CD4-positive, alpha-beta T cell treated with Interleukin-15 for 1 hour (primary cell): ENCODE measurements around the gene HS3ST3B1.

Experiments used
- DNase-seq: peaks from one replicate; pipeline ENCODE4 v3.0.0-alpha.2; 2020

Gene HS3ST3B1

GRCh38 chr17:14300575-14301278 lies at the start of gene HS3ST3B1:
Gene HS3ST3B1, plus strand, starts transcription at chr17:14301081. Its CDS starts 438 bp downstream, at chr17:14301519.
- DNase-seq, result peak; percentile 99

GRCh38 chr17:14261406-14261805 lies 39.5 kb upstream of the HS3ST3B1 start:
- DNase-seq, result no peak

- no peak for DNase-seq
These were observed 32.6 kb upstream of the HS3ST3B1 start for GRCh38 chr17:14268264-14268663.

GRCh38 chr17:14269473-14269872 lies 31.4 kb upstream of the HS3ST3B1 start:
- DNase-seq, result no peak

GRCh38 chr17:14270508-14270907 lies 30.4 kb upstream of the HS3ST3B1 start:
- DNase-seq, result no peak

- DNase-seq, result no peak
These were observed 24.2 kb upstream of the HS3ST3B1 start for GRCh38 chr17:14276535-14277250.

- DNase-seq, result no peak
These were observed 19.4 kb upstream of the HS3ST3B1 start for GRCh38 chr17:14281530-14281929.

GRCh38 chr17:14282726-14283125 lies 18.2 kb upstream of the HS3ST3B1 start:
- no peak for DNase-seq

GRCh38 chr17:14289162-14289561 lies 11.7 kb upstream of the HS3ST3B1 start:
- DNase-seq, result no peak

GRCh38 chr17:14294876-14295275 lies 6.0 kb upstream of the HS3ST3B1 start:
- no peak for DNase-seq

GRCh38 chr17:14295676-14296075 lies 5.2 kb upstream of the HS3ST3B1 start:
- DNase-seq, result no peak

GRCh38 chr17:14296166-14296910 lies 4.5 kb upstream of the HS3ST3B1 start:
- no peak for DNase-seq

GRCh38 chr17:14297161-14297851 lies 3.6 kb upstream of the HS3ST3B1 start:
- DNase-seq, result no peak

GRCh38 chr17:14298221-14298946 lies 2.5 kb upstream of the HS3ST3B1 start:
- no peak for DNase-seq

GRCh38 chr17:14298947-14299279 lies 2.0 kb upstream of the HS3ST3B1 start:
- no peak for DNase-seq

- DNase-seq, result no peak
These were observed 1.4 kb upstream of the HS3ST3B1 start for GRCh38 chr17:14299280-14300141.

- DNase-seq, result no peak
These were observed 604 bp downstream of the HS3ST3B1 start for GRCh38 chr17:14301279-14302090.

- peak; percentile 65 for DNase-seq
These were observed 1.2 kb downstream of the HS3ST3B1 start for GRCh38 chr17:14302091-14302430.

- peak; percentile 79 for DNase-seq
These were observed 1.7 kb downstream of the HS3ST3B1 start for GRCh38 chr17:14302431-14303099.
